ENCODE data around the gene HTR6. TPM values are rescaled to one million over a fixed set of nuclear protein-coding genes. Genes with fewer than 3 reads are reported as not detected.
A peak's percentile ranks its signal among the peaks of the same experiment; 100 is the strongest.

Gene HTR6
- total RNA-seq, 4 donors from 2014 or later, result not detected

DNA sequence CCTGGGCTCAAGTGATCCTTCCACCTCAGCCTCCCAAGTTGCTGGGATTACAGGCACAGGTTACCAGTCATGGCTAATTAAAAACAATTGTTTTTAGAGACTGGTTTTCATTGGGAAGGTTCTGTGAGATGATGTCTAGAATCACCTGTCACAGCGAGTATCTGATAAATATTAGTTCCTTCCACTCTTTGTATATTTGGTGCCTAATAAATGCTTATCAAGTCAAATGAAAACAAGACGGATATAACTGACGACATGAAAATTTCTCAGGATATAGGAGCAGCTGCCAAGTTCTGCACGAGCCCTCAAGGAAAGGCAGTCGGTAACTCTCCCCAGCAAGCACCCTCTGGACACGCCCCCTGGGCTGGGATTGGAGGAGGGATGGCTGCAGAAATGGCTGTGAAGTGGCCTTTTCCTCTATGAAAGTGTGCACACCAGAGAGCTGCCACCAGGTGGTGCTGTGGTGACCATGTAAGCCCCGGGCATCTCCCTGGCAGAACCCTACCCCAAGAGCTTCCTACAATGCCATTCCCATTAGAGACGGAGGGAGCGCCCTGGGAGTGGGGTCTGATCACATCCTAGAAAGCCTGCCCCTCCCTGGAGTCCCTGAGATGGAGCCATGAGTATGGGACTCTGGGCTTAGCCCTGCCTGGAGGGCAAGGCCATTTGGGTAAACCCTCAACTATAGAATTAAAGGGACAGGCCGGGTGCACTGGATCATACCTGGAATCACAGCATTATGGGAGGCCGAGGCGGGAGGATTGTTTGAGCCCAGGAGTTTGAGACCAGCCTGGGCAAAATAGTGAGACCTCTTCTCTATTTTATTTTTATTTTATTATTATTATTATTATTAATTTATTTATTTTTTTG is 50.9 kb downstream of the HTR6 start:
- no peak overlapping the region for H3K4me3 ChIP-seq
- WGBS, 2 donors, result 37 to 44% methylated on average over 11 to 12 of the region's 12 CpGs
- TF ChIP-seq POLR2A (IDR thresholded peaks at IDR 0.05), result no peak
- TF ChIP-seq, protein P1, sequence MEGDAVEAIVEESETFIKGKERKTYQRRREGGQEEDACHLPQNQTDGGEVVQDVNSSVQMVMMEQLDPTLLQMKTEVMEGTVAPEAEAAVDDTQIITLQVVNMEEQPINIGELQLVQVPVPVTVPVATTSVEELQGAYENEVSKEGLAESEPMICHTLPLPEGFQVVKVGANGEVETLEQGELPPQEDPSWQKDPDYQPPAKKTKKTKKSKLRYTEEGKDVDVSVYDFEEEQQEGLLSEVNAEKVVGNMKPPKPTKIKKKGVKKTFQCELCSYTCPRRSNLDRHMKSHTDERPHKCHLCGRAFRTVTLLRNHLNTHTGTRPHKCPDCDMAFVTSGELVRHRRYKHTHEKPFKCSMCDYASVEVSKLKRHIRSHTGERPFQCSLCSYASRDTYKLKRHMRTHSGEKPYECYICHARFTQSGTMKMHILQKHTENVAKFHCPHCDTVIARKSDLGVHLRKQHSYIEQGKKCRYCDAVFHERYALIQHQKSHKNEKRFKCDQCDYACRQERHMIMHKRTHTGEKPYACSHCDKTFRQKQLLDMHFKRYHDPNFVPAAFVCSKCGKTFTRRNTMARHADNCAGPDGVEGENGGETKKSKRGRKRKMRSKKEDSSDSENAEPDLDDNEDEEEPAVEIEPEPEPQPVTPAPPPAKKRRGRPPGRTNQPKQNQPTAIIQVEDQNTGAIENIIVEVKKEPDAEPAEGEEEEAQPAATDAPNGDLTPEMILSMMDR (IDR thresholded peaks at IDR 0.05), result peak; percentile 70 to 80 (median 75)
- TF ChIP-seq EP300 (IDR thresholded peaks at IDR 0.05), result no peak
- H3K36me3 ChIP-seq, result peaks cover 0 to 32% (median 0%) of the 10 kb centered on the region in 3 donors
- H3K27me3 ChIP-seq, result no peaks in the 10 kb centered on the region
- H3K4me1 ChIP-seq, result no peaks in the 10 kb centered on the region
- no peak overlapping the region for H3K27ac ChIP-seq
- DNase-seq (ENCODE audit: low spot score in 2 of 2), result peak; percentile 75 to 91
- H3K9me3 ChIP-seq, result no peaks in the 10 kb centered on the region

GRCh38 chr1:19717467-19717866 is 52.8 kb downstream of the HTR6 start:
- no peaks in the 10 kb centered on the region for H3K27me3 ChIP-seq
- 74 to 89% methylated on average over 6 of the region's 6 CpGs for WGBS, 2 donors
- no peak overlapping the region for H3K27ac ChIP-seq
- H3K4me3 ChIP-seq, result no peak overlapping the region
- no peaks in the 10 kb centered on the region for H3K4me1 ChIP-seq
- no peak for DNase-seq (ENCODE audit: low spot score in 2 of 2)
- TF ChIP-seq, protein P1 (IDR thresholded peaks at IDR 0.05), result no peak
- TF ChIP-seq EP300 (IDR thresholded peaks at IDR 0.05), result no peak
- TF ChIP-seq POLR2A (IDR thresholded peaks at IDR 0.05), result no peak
- H3K9me3 ChIP-seq, result no peaks in the 10 kb centered on the region
- H3K36me3 ChIP-seq, result peaks cover 0 to 34% (median 0%) of the 10 kb centered on the region in 3 donors

DNA sequence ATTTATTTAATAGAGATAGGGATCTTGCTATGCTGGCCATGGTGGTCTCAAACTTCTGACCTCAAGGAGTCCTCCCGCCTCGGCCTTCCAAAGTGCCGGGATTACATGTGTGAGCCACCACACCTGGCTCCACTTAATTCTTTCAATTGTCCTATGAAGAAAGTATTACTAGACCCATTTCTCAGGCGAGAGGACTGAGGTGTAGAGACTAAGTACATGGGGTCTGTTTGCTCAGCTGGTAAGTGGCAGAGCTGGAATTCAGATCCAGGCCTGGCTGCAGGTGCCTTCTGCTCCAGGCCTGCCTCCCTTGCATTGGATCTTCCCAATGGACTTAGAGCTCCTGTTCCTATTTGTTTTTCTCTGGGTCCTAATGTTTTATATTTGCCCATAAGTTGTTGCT is 55.5 kb downstream of the HTR6 start:
- WGBS, 2 donors, result 93 to 98% methylated on average over 4 of the region's 4 CpGs
- TF ChIP-seq EP300 (IDR thresholded peaks at IDR 0.05), result no peak
- no peak for DNase-seq (ENCODE audit: low spot score in 2 of 2)

GRCh38 chr1:19720973-19721372 is 56.3 kb downstream of the HTR6 start:
- Histone ChIP-seq H3K36me3 (peaks cover 0 to 58% (median 0%) of the 10 kb centered on the region in 3 donors), H3K27ac (no peak overlapping the region)
- WGBS, 2 donors, result 59 to 64% methylated on average over 4 of the region's 4 CpGs

More for the DNA sequence above, 55.5 kb downstream of the HTR6 start:
- Histone ChIP-seq H3K9me3 (no peaks in the 10 kb centered on the region), H3K4me3 (no peak overlapping the region), H3K27me3 (no peaks in the 10 kb centered on the region), H3K36me3 (peaks cover 0 to 50% (median 0%) of the 10 kb centered on the region in 3 donors), H3K4me1 (no peaks in the 10 kb centered on the region), H3K27ac (no peak overlapping the region)

GRCh38 chr1:19723874-19724273 is 59.2 kb downstream of the HTR6 start:
- no peak for TF ChIP-seq EP300 (IDR thresholded peaks at IDR 0.05)
- no peak for TF ChIP-seq POLR2A (IDR thresholded peaks at IDR 0.05)
- TF ChIP-seq, protein P1 (IDR thresholded peaks at IDR 0.05), result no peak
- Histone ChIP-seq H3K4me3 (no peak overlapping the region), H3K27ac (no peak overlapping the region), H3K9me3 (no peaks in the 10 kb centered on the region), H3K36me3 (peaks cover 0 to 81% (median 0%) of the 10 kb centered on the region in 3 donors), H3K27me3 (no peaks in the 10 kb centered on the region), H3K4me1 (no peaks in the 10 kb centered on the region)
- no peak for DNase-seq (ENCODE audit: low spot score in 2 of 2)
- 32 to 35% methylated on average over 4 of the region's 4 CpGs for WGBS, 2 donors

More at GRCh38 chr1:19720973-19721372, 56.3 kb downstream of the HTR6 start:
- TF ChIP-seq, protein P1 (IDR thresholded peaks at IDR 0.05), result no peak
- TF ChIP-seq EP300 (IDR thresholded peaks at IDR 0.05) (no peak), POLR2A (IDR thresholded peaks at IDR 0.05) (no peak)
- Histone ChIP-seq H3K4me3 (no peak overlapping the region), H3K9me3 (no peaks in the 10 kb centered on the region), H3K27me3 (no peaks in the 10 kb centered on the region), H3K4me1 (no peaks in the 10 kb centered on the region)
- DNase-seq (ENCODE audit: low spot score in 2 of 2), result no peak

Data from tibial nerve (tissue), 4 donors.